Measurements from ENCODE around the gene THAP3. TPM values are rescaled to one million over a fixed set of nuclear protein-coding genes. Genes with fewer than 3 reads are reported as not detected.

Gene THAP3
- total RNA-seq, 1 donor: 19.4 TPM

DNA sequence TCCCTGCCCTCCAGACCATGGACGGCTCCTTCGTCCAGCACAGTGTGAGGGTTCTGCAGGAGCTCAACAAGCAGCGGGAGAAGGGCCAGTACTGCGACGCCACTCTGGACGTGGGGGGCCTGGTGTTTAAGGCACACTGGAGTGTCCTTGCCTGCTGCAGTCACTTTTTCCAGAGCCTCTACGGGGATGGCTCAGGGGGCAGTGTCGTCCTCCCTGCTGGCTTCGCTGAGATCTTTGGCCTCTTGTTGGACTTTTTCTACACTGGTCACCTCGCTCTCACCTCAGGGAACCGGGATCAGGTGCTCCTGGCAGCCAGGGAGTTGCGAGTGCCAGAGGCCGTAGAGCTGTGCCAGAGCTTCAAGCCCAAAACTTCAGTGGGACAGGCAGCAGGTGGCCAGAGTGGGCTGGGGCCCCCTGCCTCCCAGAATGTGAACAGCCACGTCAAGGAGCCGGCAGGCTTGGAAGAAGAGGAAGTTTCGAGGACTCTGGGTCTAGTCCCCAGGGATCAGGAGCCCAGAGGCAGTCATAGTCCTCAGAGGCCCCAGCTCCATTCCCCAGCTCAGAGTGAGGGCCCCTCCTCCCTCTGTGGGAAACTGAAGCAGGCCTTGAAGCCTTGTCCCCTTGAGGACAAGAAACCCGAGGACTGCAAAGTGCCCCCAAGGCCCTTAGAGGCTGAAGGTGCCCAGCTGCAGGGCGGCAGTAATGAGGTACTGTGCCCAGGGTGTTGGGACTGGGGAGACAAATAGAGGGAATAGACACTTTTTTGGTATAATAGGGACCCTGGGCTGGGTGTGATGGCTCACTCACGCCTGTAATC, 43.9 kb upstream of the THAP3 start:
- peak; percentile 4 for DNase-seq (ENCODE audit: low read depth)
- TF ChIP-seq, protein P1, sequence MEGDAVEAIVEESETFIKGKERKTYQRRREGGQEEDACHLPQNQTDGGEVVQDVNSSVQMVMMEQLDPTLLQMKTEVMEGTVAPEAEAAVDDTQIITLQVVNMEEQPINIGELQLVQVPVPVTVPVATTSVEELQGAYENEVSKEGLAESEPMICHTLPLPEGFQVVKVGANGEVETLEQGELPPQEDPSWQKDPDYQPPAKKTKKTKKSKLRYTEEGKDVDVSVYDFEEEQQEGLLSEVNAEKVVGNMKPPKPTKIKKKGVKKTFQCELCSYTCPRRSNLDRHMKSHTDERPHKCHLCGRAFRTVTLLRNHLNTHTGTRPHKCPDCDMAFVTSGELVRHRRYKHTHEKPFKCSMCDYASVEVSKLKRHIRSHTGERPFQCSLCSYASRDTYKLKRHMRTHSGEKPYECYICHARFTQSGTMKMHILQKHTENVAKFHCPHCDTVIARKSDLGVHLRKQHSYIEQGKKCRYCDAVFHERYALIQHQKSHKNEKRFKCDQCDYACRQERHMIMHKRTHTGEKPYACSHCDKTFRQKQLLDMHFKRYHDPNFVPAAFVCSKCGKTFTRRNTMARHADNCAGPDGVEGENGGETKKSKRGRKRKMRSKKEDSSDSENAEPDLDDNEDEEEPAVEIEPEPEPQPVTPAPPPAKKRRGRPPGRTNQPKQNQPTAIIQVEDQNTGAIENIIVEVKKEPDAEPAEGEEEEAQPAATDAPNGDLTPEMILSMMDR (IDR thresholded peaks at IDR 0.05; ENCODE audit: insufficient read depth, low read depth, low read length): peak; percentile 23

DNA sequence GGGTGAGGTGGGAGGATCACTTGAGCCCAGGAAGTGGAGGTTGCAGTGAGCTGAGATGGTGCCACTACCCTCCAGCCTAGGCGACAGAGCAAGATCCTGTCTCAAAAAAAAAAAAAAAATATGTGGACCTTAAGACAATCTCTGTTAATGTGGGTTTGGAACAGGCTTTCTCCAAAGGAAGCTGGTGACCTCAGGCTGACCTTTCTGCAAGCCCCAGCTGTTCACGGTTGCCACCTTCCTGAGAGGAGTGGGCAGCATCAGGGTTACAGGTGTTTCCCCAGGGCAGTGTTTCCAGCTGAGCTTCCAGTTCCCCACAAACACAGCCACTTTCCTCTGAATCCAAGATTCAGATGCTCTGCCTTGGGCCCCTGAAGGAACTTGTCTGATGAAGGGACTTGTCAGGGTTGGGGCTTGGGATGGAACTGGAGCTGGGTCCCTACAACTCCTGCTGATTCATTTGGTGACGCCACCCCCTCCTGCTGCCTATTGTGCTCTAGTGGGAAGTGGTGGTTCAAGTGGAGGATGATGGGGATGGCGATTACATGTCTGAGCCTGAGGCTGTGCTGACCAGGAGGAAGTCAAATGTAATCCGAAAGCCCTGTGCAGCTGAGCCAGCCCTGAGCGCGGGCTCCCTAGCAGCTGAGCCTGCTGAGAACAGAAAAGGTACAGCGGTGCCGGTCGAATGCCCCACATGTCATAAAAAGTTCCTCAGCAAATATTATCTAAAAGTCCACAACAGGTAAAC, 42.9 kb upstream of the THAP3 start:
- no peak for DNase-seq (ENCODE audit: low read depth)
- TF ChIP-seq, protein P1 (IDR thresholded peaks at IDR 0.05; ENCODE audit: insufficient read depth, low read depth, low read length): no peak
- no peak overlapping the region for H3K4me3 ChIP-seq (ENCODE audit: low read depth, low read length)

More for the DNA sequence above, 43.9 kb upstream of the THAP3 start:
- H3K4me3 ChIP-seq (ENCODE audit: low read depth, low read length): peak overlapping the region; percentile 80

DNA sequence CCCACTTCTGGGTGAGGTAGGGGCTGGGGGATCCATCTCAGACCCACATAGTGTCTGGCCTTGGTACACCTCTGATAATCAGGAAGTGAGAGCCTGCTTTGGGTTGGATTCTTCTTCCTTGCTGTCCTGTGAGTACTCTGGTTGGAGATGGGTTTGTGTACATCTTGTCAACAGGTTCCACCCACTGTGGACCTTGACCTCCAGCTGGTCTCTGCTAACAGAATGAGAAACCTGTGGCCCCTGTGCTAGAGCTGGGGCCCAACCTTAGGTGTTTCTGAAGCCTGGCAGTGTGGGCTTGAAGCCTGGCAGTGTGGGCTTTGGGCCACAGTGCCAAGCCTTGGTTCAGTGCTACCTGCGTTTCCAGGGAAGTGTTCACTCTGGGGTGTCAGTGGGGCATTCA, 42.3 kb upstream of the THAP3 start:
- TF ChIP-seq, protein P1 (IDR thresholded peaks at IDR 0.05; ENCODE audit: insufficient read depth, low read depth, low read length): no peak

DNA sequence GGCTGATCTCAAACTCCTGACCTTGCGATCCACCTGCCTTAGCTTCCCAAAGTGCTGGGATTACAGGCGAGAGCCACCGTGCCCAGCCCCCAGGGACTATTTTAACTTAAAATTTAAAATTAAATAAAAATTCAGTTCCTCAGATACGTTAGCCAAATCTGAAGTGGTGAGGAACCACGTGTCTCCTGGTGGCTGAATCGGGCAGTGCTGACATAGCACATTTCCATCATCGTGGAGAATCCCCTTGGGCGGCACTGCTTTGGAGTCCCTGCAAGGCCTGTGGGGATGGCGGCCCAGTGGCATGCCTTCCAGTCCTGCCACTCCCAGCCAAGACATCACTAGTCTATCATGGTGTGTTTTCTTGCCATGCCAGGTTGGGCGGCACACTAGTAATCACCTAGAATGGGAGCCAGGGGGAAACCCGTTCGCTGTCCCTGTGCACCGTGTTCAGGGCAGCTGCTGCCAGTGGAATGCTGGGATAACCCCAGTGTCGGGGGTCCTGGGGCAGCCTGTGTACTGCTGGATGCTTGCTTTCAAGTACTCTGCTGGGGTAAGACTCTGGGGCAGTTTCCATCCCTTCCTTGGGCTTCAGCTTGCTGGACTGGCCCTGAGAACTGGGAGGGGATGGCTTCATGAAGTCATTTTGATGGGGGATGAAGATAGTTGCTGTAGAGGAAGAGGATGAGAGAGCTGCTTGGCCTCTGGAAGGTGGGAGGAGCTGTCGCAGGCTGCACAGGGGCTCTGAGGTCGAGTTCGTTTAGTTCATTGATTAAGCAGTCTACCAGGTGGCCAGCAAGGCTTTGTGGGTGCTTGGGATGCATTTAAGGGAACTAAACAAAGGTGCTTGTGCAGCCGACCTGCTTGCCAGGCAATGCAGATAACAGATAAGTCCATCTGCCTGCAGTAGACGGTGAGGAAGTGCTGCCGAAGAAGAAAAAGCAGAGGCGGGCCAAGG, 40.3 kb upstream of the THAP3 start:
- H3K4me3 ChIP-seq (ENCODE audit: low read depth, low read length): no peak overlapping the region
- TF ChIP-seq, protein P1 (IDR thresholded peaks at IDR 0.05; ENCODE audit: insufficient read depth, low read depth, low read length): peak; percentile 10
- DNase-seq (ENCODE audit: low read depth): no peak

More for the DNA sequence above, 42.3 kb upstream of the THAP3 start:
- DNase-seq (ENCODE audit: low read depth): no peak
- H3K4me3 ChIP-seq (ENCODE audit: low read depth, low read length): no peak overlapping the region

DNA sequence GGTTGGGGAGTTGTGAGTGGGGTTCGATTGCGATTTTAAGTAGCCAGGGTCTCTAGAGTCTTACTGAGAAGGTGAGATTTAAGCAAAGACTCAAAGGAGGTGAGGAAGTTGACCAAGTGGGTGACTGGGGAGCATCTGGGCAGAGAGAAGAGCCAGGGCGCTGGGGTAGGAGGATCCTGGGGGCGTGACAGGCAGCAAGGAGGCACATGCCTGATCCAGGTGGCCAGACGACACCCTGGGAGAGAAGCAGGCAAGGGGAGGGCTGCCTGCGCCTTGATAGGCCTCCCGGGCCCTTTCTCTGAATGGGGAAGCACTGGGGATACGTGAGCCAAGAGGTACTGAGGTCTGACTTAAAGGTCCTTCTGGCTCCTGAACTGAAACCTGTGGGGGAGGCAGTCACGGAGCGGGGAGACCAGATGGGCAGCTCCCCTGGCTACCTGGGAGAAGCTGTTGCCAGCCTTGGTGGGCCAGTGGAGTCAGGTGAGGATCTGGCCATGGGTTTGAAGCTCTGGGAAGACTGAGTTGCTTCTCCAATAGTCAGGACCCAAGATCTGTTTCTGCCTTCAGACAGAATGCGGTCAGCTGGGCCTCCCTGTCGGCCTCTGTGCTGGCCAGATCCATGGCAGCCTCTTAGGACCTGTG, 39.5 kb upstream of the THAP3 start:
- DNase-seq (ENCODE audit: low read depth): no peak
- TF ChIP-seq, protein P1 (IDR thresholded peaks at IDR 0.05; ENCODE audit: insufficient read depth, low read depth, low read length): no peak
- no peak overlapping the region for H3K4me3 ChIP-seq (ENCODE audit: low read depth, low read length)

DNA sequence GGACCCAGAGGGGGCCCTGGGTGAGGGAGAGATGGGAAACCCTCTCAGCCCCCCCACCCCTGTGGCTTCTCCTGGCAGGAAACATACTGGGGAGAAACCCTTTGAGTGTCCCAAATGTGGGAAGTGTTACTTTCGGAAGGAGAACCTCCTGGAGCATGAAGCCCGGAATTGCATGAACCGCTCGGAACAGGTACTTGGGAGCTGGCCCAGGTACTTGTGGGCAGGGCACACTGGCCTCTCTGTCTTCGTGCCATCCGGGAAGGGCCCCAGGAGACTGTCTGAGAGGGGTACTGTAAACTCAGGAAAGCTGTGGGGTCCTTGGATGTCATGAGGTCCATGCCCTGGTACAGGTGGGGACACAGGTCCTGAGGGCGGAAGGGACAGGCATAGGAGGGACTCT, 38.8 kb upstream of the THAP3 start:
- TF ChIP-seq, protein P1 (IDR thresholded peaks at IDR 0.05; ENCODE audit: insufficient read depth, low read depth, low read length): no peak
- DNase-seq (ENCODE audit: low read depth): no peak
- no peak overlapping the region for H3K4me3 ChIP-seq (ENCODE audit: low read depth, low read length)
